LoVo (cell line): ENCODE data around the gene RYR1.
A peak's percentile ranks its signal among the peaks of the same experiment; 100 is the strongest.
"Not testable (repeated sequence)": the region's sequence is repeated elsewhere in the genome, so short reads cannot be mapped to it uniquely, and the experiment has no call there.

ENCODE experiments used
- DNase-seq: peaks from one replicate; pipeline ENCODE4 v3.0.0-alpha.2; 2016; ENCODE audit warnings: low spot score

RYR1 gene

DNA sequence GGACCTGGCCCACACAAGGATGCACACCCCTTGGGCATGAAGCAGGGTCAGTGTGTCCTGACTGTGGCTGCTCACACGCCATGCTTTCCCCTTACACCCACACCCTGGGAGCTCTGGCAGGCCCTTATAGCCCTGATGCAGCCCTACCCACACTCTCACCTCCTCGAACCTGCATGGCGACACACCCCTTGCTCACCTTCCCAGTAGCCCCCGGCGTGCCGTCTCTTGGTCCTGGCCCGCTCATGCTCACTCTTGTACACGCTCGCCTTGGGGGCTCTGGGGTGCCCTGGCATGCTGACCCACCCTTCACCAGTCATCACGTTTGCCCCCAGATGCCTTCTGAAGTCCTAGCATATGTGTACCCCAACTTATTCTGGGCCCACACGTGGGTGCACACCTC, 128.2 kb downstream of the RYR1 start:
- DNase-seq: no peak

DNA sequence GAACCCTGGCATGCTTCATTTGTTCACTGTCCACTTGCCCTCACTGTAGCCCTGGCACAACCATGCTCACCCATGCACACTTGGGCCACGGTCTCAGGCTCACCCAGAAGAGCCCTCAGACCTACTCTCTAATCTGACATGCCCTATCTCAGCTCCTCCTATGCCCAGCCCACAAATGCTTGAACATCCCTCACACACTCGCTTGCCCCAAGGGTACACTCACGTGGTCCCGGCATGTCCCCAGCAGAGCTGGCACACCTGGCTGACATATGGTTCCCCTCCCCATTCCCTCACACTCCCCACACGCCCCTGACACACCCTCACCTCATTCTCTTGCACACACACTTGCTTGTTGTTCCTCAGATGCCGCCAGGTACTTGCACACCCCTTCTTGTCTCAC, 128.6 kb downstream of the RYR1 start:
- DNase-seq: no peak

DNA sequence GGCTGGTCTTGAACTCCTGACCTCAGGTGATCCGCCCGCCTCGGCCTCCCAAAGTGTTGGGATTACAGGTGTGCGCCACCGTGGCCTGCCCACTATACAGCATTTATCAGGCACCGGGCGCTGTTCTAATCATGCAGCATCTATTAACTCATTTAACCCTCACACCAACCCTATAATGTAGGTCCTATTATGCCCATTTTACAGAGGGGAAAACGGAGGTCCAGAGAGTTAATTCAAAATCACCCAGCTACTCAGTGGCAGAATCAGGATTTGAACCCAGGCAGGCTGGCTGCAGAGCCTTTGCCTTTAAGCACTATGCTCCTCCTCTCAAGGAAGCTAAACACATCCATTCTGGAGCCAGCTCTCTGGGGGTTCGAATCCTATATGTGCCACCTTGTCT, 130.0 kb downstream of the RYR1 start:
- no peak for DNase-seq

DNA sequence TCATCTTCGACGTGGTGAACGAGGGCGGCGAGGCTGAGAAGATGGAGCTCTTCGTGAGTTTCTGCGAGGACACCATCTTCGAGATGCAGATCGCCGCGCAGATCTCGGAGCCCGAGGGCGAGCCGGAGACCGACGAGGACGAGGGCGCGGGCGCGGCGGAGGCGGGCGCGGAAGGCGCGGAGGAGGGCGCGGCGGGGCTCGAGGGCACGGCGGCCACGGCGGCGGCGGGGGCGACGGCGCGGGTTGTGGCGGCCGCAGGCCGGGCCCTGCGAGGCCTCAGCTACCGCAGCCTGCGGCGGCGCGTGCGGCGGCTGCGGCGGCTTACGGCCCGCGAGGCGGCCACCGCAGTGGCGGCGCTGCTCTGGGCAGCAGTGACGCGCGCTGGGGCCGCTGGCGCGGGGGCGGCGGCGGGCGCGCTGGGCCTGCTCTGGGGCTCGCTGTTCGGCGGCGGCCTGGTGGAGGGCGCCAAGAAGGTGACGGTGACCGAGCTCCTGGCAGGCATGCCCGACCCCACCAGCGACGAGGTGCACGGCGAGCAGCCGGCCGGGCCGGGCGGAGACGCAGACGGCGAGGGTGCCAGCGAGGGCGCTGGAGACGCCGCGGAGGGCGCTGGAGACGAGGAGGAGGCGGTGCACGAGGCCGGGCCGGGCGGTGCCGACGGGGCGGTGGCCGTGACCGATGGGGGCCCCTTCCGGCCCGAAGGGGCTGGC, 131.6 kb downstream of the RYR1 start:
- no peak for DNase-seq

DNA sequence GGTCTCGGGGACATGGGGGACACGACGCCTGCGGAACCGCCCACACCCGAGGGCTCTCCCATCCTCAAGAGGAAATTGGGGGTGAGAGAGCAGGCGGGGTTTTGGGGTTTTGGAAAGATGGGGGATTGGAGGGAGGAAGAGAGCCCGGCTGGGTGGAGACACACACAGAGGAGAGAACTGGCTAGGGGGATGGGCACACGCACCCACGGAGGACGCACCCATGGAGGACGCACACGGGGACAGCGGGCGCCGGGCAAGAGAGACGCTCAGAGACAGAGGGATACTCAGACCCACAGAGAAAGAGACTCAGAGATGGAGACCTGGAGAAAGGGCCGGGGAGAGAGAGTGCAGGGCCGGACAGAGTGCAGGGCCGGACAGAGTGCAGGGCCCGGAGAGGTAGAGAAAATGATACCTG, 132.2 kb downstream of the RYR1 start:
- no peak for DNase-seq

DNA sequence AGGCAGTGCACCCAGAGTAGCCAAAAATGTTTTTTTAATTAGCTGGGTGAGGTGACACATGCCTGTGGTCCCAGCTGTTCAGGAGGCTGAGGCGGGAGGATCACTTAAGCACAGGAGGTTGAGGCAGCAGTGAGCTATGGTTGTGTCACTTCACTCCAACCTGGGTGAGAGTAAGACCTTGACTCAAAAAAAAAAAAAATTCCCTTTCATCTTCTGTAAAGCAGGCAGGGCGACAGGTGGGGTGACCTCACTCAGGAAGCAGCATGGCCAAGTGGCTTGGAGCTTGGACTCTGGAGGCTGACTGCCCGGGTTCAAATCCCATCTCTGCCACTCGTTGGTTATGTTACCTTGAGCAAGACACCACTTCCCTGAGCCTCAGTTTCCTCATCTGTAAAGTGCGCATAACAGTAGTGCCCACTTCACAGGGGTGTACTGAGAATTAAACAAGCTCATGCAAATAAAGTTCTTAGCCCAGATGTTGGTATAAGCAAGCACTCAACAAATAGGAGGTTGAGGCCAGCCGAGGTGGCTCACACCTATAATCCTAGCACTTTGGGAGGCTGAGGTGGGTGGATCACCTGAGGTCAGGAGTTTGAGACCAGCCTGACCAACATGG, 136.0 kb downstream of the RYR1 start:
- DNase-seq: no peak

DNA sequence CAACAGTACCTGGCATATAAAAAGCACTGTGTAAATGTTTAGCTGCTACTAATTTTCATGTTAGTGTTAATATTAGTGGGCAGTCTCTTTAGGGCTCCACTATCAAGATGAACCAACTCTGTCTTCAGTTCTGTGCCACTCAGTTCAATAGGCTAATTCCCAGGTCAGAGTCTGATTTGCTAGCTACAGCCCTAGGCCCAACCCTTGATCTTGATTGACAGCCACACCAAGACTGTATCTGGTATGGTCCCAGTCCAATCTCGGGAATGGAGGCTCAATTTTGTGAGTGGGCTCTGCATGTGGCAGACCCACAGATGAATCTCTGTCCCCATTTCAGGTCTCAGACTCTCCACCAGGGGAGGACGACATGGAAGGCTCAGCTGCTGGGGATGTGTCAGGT, 138.2 kb downstream of the RYR1 start:
- DNase-seq: no peak

DNA sequence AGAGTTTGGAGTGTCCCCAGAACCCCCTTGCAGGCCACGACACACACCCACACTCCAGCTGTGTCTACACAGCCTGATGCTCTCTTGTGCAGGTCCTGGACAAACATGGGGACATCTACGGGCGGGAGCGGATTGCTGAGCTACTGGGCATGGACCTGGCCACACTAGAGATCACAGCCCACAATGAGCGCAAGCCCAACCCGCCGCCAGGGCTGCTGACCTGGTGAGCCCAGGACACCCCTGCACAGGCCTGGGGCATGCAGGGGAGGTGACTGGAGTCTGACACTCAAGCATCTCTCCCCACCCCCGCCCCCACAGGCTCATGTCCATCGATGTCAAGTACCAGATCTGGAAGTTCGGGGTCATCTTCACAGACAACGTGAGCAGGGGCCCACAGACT, 144.3 kb downstream of the RYR1 start:
- no peak for DNase-seq

DNA sequence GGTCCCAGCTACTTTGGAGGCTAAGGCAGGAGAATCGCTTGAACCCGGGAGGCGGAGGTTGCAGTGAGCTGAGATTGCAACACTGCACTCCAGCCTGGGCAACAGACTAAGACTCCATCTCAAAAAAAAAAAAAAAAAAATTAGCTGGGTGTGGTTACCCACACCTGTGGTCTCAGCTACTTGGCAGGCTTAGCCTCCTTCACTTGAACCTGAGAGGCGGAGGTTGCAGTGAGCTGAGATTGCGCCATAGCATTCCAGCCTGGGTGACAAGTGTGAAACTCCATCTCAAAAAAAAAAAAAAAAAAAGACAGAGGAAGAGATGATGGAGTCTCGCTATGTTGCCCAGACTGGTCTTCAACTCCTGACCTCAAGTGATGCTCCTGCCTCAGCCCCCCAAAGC, 145.8 kb downstream of the RYR1 start:
- DNase-seq: peak; percentile 48

DNA sequence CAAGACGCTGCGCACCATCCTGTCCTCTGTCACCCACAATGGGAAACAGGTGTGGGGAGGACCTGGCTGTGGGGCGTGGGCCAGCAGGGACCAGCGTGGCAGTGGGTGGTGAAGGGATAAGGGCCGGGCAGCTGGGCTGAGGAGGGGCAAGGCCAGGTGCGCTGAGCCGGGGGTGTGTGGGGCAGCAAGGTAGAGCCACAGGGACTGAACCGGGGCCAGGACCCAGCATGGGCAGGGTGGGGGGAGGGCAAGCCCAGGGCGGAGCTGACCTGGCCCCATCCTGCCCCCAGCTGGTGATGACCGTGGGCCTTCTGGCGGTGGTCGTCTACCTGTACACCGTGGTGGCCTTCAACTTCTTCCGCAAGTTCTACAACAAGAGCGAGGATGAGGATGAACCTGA, 146.6 kb downstream of the RYR1 start:
- no peak for DNase-seq

DNA sequence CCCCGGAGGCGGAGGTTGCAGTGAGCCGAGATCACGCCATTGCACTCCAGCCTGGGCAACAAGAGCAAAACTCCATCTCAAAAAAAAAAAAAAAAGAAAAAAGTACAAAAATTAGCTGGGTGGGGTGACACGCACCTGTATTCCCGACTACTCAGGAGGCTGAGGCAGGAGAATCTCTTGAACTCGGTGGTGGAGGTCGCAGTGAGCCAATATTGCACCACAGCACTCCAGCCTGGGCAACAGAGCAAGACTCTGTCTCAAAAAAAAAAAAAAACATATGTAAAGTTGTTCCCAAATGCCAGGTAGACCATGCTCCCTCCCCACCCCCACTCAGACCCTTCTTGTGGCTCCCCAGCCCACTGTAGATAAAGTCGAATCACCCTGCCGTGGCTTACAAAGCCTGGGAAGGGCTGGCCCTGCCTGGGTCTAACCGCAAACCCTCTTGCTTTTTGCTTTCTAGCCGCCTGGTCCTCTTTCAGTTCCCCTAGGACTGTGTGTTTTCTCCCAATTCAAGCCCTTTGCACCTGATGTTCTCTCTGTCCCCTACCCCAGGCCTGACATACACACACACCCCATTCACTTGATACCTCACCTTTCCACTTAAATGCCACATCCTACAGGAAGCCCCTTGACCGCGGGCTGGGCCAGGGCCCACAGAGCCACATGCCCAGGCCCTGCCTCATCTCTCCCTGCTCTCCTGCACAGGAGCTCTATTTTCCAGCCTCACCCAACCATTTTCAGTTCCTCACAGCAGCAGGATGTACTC, 149.9 kb downstream of the RYR1 start:
- DNase-seq: no peak

DNA sequence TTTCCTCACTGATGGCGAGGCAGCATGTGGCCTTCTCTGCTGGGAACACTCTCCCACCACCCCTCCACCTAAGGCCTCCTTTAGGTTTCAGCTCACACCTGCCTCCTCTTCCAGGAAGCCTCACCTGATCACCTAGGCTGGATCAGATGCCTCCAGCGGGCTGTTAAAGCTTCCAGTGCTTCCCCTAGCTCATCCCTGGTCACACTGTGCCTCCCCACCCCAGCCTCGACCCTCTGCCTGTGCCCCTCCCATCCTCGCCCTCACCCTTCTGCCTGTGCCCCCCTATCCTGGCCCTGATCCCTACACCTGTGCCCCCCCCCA, 150.5 kb downstream of the RYR1 start:
- no peak for DNase-seq

DNA sequence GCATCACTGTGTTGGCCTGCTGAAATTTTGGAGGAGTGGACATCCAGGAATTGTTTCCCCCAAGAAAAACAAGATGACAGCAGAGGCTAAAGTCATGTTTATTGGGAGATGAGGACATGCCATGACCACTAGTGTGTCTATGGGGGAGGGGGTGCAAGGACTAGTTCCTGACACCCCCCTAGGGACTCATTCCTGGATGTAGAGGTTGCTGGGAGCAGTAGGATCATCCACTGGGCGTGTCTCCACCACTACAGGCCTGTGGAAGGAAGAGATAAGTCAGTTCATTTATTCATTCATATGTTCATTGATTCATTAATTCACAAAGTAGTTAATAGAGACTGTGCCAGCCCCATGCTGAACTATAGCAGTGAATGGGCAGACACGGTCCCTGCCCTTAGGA, 154.1 kb downstream of the RYR1 start:
- no peak for DNase-seq

DNA sequence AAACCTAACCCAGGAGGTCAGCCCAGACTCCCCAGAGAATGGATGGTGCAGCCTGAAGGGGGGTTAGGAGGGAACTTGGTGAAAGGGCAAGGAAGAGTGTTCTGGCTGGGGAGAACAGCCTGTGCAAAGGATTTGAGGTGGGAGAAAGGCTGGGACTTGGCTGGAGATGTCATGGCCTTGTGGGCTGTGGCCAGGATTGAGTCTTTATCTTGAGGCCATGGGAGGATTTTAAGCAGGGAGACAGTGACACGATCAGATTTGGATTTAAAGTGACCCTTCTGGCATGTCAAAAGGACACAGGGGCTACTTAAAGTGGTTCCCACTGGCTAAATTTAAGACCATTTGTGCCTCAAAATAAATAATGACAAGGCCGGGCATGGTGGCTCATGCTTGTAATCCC, 154.6 kb downstream of the RYR1 start:
- DNase-seq: no peak

DNA sequence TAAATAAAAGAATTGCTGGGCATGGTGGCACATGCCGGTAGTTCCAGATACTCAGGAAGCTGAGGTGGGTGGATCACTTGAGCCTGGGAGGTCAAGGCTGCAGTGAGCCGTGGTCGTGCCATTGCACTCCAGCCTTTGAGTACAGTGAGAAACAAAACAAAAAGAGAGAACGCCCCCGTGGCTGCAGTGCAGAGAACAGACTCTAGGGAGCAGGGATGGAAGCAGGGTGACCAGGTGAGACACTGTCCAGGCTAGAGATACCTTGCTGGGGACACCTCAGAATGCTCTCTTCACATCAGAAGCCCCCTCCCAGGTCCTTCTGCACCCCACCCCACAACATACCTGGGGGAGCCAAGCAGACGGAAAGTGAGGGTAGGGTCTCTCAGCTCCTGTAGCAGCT, 159.4 kb downstream of the RYR1 start:
- no peak for DNase-seq

DNA sequence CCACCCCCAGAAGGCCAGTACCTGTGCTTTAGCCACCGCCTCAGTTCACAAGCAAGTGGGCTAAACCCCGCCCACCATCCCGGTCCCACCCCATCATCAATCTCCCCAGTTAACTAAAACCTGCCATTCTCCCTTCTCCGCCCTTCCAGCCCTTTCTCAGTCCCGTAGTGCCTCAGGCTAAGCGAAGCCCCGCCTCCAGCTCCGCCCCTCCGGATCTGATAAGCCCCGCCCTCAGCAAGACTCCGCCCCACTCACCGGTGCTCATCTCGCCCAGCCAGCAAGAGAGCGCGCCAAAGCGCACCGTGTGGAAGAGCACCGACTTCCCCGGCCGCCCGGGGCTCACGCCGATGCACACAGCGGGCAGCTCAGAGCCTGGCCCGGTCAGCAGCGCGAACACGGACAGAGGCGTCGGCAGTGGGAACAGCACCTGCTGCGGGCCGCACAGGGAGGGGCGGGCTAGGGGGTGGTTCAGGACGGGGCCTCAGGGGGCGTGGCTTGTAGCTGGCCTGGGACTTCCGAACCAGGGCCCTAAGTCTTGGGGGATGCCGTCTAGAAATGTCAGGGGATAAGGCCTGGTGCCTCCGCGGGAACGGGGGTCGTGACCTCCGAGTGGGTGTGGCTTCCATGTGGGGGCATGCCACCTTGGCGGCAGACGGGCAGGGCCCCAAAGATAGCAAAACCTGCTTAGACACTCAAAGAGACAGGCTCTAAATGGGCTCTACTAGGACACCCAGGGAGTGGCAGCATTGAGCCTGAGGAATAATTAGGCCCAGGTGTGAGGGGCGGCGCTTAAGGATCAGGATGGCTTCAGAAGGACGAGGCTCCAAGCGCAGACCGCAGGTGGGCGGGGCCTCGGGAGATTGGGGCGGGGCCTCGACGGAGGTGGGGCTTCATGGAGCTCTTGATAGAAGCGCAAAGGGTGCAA, 162.8 kb downstream of the RYR1 start:
- DNase-seq: peak; percentile 76

DNA sequence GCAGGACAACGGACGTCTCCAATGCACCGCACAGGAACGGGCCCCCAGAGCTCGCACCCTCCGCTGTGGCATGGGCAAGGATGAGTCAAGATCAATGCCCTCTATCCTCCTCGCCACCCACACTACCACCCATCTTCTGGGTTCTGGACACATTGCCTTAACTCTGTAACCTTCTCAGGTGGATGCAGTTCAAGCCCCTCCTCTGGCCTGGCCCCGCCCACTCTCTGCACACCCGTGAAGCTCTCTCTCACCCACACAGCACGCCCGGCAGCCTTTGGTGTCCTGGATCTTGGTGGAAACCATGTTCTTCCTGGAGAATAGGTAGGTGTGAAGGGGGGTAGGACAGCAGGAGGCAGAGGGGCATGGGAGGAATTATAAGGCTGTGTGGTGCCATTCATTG, 163.6 kb downstream of the RYR1 start:
- no peak for DNase-seq

DNA sequence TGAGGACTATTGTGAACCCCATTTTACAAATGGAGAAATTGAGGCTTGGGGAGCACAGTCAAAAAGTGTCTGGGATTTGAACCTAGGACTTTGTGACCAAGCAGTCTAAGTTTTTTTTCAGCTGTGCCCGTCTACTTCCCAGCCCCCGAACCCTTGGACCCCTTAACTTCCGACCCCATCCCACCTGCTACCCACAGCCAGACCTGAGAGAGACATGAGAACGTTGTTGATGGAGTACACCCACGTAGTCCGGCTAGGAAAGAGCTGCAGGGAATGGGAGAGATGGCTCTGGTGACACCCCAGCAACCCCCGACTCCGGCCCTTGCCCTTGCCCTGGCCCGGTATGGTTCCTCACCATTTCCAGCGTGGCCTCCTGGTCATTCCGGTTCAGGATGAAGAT, 166.2 kb downstream of the RYR1 start:
- DNase-seq: no peak

DNA sequence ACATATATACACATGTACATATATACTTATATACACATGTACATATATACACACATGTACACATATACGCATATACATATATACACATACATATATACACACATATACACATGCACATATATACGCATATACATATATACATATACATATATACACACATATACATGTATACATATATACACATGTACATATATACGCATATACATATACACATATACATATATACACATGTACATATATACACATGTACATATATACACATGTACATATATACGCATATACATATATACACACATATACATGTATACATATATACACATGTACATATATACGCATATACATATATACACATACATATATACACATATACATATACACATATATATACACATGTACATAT, 169.4 kb downstream of the RYR1 start:
- not testable (repeated sequence) for DNase-seq

DNA sequence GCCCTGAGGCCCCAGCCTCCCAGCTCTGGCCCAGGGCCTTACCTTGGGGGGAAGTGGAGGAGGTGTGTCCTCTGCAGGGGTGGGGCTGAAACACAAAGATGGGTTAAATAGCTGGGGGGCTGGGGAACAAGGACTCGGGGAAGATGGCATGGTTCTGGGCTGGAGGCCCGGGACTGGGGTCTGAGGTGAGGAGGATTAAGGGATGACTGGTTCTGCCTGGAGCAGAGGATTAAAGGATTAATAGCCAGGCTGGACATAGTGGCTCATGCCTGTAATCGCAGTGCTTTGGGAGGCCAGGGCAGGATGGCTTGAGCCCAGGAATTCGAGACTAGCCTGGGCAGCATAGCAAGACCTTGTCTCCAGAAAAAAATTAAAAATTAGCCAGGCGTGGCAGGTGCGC, 172.6 kb downstream of the RYR1 start:
- no peak for DNase-seq

DNA sequence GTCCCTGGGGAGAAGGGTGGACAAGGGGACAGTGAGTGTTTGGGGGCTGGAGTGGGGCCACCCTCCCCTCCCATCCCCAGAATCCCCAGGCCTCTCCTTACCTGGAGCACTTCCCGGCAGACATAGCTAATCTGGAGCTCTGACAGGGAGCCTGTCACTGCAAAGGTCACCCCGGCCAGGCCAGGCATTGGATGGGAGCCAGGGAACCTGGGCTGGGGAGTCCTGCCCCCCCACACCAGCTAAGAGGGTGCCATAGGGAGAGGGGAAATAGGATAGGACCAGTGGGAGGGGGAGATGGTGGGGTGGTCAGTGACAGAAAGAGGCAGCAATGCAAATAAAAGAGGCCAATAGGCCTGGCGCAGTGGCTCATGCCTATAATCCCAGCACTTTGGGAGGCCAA, 180.8 kb downstream of the RYR1 start:
- DNase-seq: no peak

DNA sequence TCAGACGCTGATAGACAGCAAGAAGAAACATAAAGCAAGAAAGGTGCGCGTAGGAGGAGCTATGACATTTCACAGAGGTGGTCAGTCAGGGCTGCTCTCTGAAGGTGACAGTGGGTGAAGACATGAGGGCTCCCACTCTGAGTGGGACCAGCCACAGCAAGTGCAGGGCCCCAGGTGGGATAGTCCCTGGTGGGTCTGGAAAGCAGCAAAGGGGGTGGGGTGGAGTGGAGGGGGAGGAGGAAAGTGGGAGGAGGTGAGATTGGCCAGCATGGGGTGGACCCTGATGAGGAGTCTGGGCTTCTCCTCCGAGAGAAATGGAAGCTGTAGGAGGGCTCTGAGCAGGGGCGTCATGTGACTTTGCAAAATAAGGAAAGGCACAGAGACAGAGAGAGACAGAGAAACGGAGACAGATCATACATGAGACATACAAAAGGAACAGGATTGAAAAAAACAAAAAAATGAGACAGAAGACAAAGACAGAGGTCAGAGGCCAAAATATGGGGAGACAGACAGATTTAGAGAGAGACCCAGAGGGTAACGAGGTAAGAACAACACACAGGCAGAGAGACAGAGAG, 181.6 kb downstream of the RYR1 start:
- DNase-seq: no peak
